HUES48 (cell line): ENCODE measurements around the gene SLC1A4.
"Not testable (repeated sequence)": the region's sequence is repeated elsewhere in the genome, so short reads cannot be mapped to it uniquely, and the experiment has no call there.

Experiments used
- H3K27ac ChIP-seq: one replicate; pipeline ENCODE4 v1.7.0; 2013; ENCODE audit warnings: low read depth, low read length, inconsistent platforms
- H3K27me3 ChIP-seq: 2 replicates; pipeline ENCODE4 v1.6.1; 2013; ENCODE audit warnings: mild to moderate bottlenecking, low read length; ENCODE audit not compliant: control insufficient read depth, insufficient read depth
- H3K36me3 ChIP-seq: 2 replicates; pipeline ENCODE4 v1.6.1; 2013; ENCODE audit warnings: low read length; ENCODE audit not compliant: control insufficient read depth, insufficient read depth
- H3K4me1 ChIP-seq: 2 replicates; pipeline ENCODE4 v1.6.1; 2013; ENCODE audit warnings: mild to moderate bottlenecking, low read length; ENCODE audit not compliant: control insufficient read depth, insufficient read depth
- H3K4me3 ChIP-seq: 2 replicates; pipeline ENCODE4 v1.5.1; 2013; ENCODE audit warnings: mild to moderate bottlenecking, low read depth, low read length
- H3K9ac ChIP-seq: 2 replicates; pipeline ENCODE4 v1.6.1; 2013; ENCODE audit warnings: mild to moderate bottlenecking, low read depth, low read length, moderate library complexity
- H3K9me3 ChIP-seq: 2 replicates; pipeline ENCODE4 v1.6.1; 2013; ENCODE audit warnings: low read length; ENCODE audit not compliant: control insufficient read depth, insufficient read depth

SLC1A4 gene

DNA sequence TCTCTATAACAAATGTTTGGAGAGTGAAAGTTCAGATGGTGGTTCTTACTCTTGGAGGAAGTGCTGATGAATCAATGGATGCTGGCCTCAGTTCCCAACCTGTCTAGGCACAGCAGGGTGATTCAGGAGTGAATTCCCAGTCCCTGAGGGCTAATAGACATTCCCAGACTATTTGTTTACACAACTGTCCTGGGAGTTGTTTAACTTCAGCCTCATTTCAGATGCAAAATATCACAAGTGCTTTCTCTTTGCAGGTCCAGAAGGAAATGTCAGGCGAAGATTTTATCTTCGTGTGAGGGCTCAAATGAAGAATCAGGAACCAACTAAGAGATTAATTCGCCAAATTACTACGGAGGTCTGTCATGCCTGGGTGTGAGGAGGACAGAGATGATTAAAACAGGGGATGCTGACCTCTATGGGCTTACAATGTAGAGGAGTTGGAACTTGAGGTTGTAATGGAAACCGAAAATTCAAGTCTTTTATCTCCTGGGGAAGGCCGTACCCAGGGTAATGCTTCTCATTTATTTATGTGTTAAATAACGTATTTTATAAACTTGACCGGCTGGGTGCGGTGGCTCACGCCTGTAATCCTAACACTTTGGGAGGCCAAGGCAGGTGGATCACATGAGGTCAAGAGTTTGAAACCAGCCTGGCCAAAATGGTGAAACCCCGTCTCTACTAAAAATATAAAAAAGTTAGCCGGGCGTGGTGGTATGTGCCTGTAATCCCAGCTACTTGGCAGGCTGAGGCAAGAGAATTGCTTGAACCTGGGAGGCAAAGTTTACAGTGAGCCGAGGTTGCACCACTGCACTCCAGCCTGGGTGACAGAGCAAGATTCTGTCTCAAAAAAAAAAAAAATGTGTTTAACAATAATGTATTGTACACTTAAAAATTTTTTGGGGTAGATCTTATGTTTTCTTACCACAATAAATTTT lies 38.7 kb upstream of the SLC1A4 start:
- Histone ChIP-seq H3K27ac (no peak overlapping the region), H3K4me1 (peaks cover 11% of the 10 kb centered on the region; the same call in 1 of the 2 replicates), H3K36me3 (no peaks in the 10 kb centered on the region), H3K9ac (no peak overlapping the region), H3K27me3 (no peaks in the 10 kb centered on the region), H3K4me3 (no peak overlapping the region), H3K9me3 (no peaks in the 10 kb centered on the region)

DNA sequence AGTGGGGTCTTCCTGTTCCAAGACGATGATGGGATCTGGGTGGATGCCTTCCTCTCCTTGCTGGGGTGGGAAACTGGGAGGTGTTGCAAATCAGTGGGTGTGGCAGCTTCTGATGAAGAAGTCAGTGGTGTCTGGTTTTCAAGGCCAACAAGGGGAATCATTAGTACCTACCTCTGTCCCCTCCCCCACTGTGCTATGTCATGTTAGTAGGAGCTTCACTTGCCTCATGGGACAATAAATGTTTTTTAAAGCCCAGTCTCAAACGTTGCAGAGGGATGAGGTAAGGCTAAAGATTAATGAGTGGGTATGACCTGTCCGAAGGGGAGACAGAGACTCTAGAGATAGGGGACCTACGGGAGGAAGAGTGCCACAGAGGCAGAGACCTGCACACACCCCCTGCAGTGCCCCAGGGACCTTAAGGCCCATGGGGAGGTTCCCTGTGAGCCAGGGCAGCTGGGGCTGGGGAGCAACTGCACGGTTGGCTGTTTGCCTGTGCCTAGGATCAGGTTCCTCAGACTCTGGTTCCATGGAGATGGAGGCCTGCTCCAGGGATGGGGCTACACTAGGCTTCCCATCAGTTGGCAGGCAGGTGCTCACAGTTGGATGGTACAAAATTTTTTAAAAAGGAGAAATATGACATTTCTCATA lies 37.8 kb upstream of the SLC1A4 start:
- Histone ChIP-seq H3K27ac (no peak overlapping the region), H3K27me3 (no peaks in the 10 kb centered on the region), H3K4me1 (peaks cover 7% of the 10 kb centered on the region; the same call in 1 of the 2 replicates), H3K4me3 (no peak overlapping the region), H3K9me3 (no peaks in the 10 kb centered on the region), H3K9ac (no peak overlapping the region), H3K36me3 (no peaks in the 10 kb centered on the region)

DNA sequence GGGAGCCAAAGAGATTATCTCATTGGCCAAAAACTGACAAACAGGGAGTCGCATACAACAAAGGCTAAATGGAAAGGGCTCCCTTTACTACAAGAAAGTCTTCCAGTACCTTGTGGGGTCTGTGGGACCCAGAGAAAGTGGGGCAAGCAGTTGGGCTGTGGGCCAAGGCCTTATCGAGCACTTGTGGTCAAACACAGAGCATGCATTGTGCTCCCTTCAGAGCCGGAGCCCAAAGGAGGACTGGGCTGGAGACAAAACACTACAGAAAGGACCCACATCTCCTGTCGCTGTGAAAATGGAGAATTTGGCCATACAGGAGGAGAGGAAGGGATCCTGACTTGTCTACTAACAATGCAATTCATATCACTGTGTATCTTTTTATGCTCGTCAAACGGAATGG lies 37.1 kb upstream of the SLC1A4 start:
- Histone ChIP-seq H3K4me3 (no peak overlapping the region), H3K27me3 (no peaks in the 10 kb centered on the region), H3K4me1 (peaks cover 7% of the 10 kb centered on the region; the same call in 1 of the 2 replicates), H3K36me3 (no peaks in the 10 kb centered on the region), H3K9ac (no peak overlapping the region), H3K27ac (no peak overlapping the region), H3K9me3 (no peaks in the 10 kb centered on the region)

DNA sequence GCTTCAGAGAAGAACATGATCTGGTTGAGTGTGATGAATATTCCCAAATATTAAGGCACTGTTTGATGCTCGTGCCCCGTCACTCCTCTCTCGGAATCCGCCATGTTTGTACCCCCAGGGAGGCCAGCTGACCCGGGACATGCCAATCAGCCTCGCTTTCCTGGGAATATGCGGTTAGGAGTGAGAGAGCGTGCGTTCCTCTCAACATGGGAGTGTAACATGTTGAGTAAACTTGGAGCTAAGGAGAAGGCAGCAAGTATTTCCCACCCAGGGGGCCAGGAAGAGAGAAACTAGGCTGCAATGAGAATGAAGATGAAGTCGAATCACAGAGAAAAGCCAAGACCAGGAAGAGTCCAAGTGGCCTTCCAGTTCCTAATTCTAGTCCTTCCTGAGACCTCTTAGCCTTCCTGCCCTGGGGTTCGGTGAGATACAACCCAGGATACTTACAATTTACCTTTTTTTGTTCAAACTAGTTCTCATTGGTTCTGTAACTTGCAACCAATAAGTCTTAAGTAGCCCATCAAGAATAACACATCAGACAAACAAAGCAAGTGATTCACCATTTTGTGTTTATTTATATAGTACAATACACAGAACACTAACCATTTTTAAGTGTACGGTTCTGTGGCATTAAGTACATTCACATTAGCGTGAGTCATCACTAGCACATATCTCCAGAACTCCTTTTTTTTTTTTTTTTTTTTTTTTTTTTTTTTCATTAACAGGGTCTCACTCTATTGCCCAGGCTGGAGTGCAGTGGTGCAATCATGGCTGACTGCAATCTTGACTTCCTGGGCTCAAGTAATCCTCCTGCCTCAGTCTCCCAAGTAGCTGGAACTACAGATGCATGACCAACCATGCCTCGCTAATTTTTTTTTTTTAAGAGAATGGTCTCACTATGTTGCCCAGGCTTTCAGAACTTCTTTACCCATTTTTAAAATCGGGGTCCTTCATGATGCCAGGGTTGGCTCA lies 36.4 kb upstream of the SLC1A4 start:
- Histone ChIP-seq H3K9ac (no peak overlapping the region), H3K9me3 (no peaks in the 10 kb centered on the region), H3K4me3 (no peak overlapping the region), H3K4me1 (peaks cover 7% of the 10 kb centered on the region; the same call in 1 of the 2 replicates), H3K27ac (no peak overlapping the region), H3K36me3 (no peaks in the 10 kb centered on the region), H3K27me3 (no peaks in the 10 kb centered on the region)

DNA sequence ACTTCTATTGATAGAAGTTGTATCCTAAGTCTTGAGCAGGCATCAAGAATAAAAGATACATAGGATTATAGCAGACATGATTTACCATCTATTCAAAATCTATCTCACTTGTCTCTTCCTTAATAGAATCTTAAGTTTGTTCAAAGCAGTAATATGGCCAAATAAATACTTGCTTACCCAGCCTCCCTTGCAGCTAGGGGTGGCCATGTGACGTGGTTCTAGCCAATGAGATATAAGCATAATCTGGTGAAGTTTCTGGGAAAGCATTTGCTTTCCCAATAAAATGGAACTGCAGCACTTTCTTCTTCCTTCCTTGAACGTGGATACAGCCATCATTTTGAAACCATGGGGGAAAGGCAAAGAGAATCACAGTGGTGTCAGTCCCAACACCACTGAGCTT lies 33.7 kb upstream of the SLC1A4 start:
- Histone ChIP-seq H3K27ac (no peak overlapping the region), H3K4me3 (no peak overlapping the region), H3K4me1 (peaks cover under 1% of the 10 kb centered on the region; the same call in 1 of the 2 replicates), H3K36me3 (no peaks in the 10 kb centered on the region), H3K9me3 (no peaks in the 10 kb centered on the region), H3K27me3 (no peaks in the 10 kb centered on the region), H3K9ac (no peak overlapping the region)

DNA sequence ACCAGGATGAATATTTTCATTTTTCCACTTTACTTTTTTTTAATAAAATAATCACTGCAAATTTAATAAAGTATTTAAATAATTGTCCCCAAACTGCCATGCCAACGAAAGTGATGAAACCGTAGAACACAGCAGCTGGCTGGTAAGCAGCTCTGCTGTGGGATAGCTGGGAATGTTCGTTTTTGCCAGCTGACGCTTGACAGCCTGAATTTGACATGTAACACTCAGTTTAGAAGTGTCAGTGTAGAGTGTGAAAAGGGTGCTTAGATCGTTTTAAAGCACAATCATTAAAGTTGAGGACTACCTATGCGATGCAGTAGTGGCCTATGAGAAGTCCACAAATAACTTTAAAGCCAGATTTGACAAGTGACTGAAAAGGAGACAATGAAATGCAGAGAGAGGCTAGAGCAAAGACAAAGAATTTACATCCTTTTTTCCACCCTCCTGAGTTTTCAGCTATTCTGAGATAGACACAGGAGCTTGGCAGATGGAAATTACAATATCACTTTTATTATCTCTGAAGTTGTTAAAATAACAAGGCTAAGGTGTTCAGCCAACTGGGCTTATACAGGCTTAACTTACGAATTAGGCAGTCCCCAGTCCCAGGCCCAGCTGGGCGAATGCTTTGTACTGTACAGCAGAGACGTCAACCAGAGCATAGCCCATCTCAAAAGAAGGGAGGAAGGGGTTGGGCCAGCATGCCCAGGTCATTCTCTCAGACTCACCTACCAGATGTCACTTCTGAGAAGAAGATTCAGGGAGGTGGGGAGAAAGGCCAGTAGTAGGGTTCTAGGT lies 31.9 kb upstream of the SLC1A4 start:
- Histone ChIP-seq H3K36me3 (no peaks in the 10 kb centered on the region), H3K4me1 (no peaks in the 10 kb centered on the region), H3K9ac (no peak overlapping the region), H3K9me3 (no peaks in the 10 kb centered on the region), H3K27me3 (no peaks in the 10 kb centered on the region), H3K4me3 (no peak overlapping the region), H3K27ac (no peak overlapping the region)

DNA sequence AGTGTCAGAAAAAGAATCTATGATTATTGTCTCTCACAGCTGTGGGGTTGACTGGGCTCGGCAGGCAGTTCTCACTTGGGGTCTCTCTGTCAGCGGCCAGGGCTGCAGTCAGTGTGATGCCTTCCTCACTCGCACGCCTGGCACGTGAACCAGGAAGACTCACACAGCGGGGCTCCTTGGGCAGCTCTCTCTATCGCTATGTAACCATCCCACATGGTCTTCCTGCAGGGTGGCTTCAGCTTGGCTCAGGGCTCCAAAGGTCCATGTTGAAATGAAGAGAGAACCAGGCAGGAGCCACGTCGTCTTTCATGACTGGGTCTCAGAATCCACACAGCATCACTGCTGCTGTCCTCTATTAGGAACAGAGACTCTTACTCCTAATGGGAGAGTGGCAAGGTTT lies 30.6 kb upstream of the SLC1A4 start:
- Histone ChIP-seq H3K4me1 (no peaks in the 10 kb centered on the region), H3K4me3 (no peak overlapping the region), H3K9me3 (no peaks in the 10 kb centered on the region), H3K36me3 (no peaks in the 10 kb centered on the region), H3K27ac (no peak overlapping the region), H3K27me3 (no peaks in the 10 kb centered on the region), H3K9ac (no peak overlapping the region)

DNA sequence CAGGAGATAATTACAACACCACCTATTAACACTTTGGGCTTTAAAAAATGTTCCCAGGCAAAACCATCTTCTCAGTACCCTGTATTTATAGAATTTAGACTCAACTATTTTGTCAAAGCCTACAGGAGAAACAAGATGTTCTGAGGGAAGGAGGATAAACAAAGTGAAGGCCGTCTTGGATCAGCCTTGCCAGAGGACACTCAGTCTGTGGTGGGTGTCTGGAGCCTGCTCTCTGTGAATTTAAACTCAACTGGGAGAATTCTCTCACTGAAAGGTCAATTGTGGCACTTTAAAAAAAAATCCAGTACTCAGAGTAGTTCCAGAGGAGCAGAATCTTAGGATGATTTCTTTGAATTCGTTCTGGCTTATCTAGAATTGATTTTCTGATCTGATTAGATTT lies 28.4 kb upstream of the SLC1A4 start:
- H3K4me3 ChIP-seq = no peak overlapping the region
- no peaks in the 10 kb centered on the region for H3K27me3 ChIP-seq
- H3K9ac ChIP-seq = no peak overlapping the region
- no peaks in the 10 kb centered on the region for H3K9me3 ChIP-seq
- H3K4me1 ChIP-seq = no peaks in the 10 kb centered on the region
- no peaks in the 10 kb centered on the region for H3K36me3 ChIP-seq
- H3K27ac ChIP-seq = no peak overlapping the region

DNA sequence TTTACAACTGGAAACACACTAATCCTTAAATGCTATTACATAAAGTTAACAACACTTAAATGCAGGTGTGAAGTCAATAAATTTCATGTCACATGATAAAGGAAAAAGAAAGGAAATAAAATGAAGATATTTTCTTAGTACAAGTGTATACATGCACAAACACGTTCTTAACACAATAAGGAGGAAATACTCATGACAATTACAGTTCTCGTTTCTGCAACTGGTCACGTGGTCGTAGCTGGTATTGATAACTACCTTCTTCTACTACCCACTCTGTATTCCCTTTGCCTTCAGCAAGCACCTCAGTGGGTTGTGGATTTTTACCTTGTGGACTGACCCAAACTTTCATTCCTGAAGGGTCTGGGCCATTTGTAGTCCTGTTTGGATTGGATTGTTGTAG lies 26.1 kb upstream of the SLC1A4 start:
- not testable (repeated sequence) for H3K4me1 ChIP-seq, H3K9me3 ChIP-seq, H3K36me3 ChIP-seq, H3K4me3 ChIP-seq, H3K27me3 ChIP-seq, H3K9ac ChIP-seq, H3K27ac ChIP-seq

DNA sequence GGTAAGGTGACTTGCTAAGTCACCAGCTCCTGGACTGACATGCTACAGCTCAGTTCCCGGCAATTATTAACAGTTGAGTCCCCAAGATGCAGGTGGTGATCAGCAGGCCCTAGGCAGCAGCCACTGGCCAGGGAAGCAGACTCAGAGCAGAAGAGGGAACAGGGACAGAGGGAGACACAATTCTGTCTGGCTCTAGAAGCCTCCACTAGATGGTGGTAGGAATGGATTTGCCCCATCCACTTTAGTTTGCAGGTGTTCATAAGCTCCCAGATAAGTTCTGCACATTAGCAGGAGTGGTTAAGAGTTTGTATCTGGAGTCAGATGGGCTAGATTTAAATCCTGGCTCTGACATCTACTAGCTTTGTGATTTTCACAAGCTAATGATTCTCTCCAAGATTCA lies 25.5 kb upstream of the SLC1A4 start:
- H3K27ac ChIP-seq = no peak overlapping the region
- no peaks in the 10 kb centered on the region for H3K27me3 ChIP-seq
- H3K4me3 ChIP-seq = no peak overlapping the region
- no peaks in the 10 kb centered on the region for H3K4me1 ChIP-seq
- H3K9ac ChIP-seq = no peak overlapping the region
- H3K9me3 ChIP-seq = no peaks in the 10 kb centered on the region
- no peaks in the 10 kb centered on the region for H3K36me3 ChIP-seq
